ENCODE measurements around the gene RRAGC. TPM values are rescaled to one million over a fixed set of nuclear protein-coding genes. Genes with fewer than 3 reads are reported as not detected.
"Not testable (repeated sequence)": the region's sequence is repeated elsewhere in the genome, so short reads cannot be mapped to it uniquely, and the experiment has no call there.

RRAGC gene
- total and polyA plus RNA-seq, 9 of the 15 experiments (the other 6 are each of a cell fraction or from before 2014, with no cell fraction given) = 3.9 to 16.9 (median 10.9) TPM

DNA sequence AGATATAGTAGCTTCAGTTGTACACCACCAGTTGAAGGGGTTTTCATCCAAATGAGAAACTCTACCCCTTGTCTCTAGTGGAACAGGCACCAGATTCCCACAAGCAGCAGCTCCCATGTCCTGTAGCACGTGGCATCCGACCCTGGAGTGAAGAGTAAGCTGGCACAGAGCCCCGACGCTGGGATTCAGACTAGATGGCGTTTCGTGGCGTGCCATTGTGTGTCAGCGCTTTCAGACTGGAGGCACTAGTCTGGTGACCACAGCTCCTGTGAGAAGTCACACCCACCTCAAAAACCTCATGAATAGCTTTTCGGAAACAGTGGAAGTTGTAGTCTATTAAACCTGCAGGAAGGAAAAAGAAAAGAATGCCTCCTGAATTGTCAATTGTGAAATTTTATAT is 20.2 kb downstream of the RRAGC start:
- WGBS (ENCODE audit: insufficient coverage, low coverage, missing lambda C conversion rate) = 91% methylated on average over 9 of the region's 9 CpGs

DNA sequence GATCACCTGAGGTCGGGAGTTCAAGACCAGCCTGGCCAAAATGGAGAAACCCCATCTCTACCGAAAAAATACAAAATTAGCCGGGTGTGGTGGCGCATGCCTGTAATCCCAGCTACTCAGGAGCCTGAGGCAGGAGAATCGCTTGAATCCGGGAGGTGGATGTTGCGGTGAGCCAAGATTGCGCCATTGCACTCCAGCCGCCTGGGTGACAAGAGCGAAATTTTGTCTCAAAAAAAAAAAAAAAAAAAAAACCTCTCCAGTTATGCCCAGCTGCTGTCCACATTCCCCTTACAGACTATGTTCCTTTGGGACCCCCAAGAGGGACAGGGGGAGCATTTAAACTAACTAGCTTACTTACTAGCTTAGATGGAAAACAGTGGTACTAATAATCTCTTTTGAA is 23.3 kb downstream of the RRAGC start:
- H3K9ac ChIP-seq (ENCODE audit: insufficient read depth in 1 of 2, low read depth in 2 of 2, low read length in 2 of 2); H3K27ac ChIP-seq (ENCODE audit: extremely low read depth, low read depth, low read length); DNase-seq (ENCODE audit: extremely low read depth in 1 of 4, low spot score in 3 of 4); in situ Hi-C loops (cut with MboI); H2AFZ ChIP-seq (ENCODE audit: low read depth, low read length); ATAC-seq; FAIRE-seq; H3K9me1 ChIP-seq (ENCODE audit: control insufficient read depth, insufficient read depth, low read length); H4K20me1 ChIP-seq (replicated peaks; ENCODE audit: control insufficient read depth, insufficient read depth, low read length); H3K9me3 ChIP-seq (replicated peaks; ENCODE audit: control insufficient read depth, insufficient read depth, low read depth, low read length); BruUV-seq (replicated peaks); H3K4me1 ChIP-seq (replicated peaks in 1 of 2; ENCODE audit: control insufficient read depth in 2 of 2, insufficient read depth in 2 of 2, low read length in 2 of 2); H3K4me3 ChIP-seq; H3K79me2 ChIP-seq (ENCODE audit: control insufficient read depth, insufficient read depth, low read length); H3K4me2 ChIP-seq (ENCODE audit: insufficient read depth, low read length); H3K27me3 ChIP-seq (ENCODE audit: control insufficient read depth in 2 of 2, insufficient read depth in 2 of 2, low read length in 2 of 2): not testable (repeated sequence)
- 52% methylated on average over 10 of the region's 10 CpGs for WGBS (ENCODE audit: insufficient coverage, low coverage, missing lambda C conversion rate)
- intact Hi-C loops (cut with micrococcal nuclease) = loop anchor here (5.0 kb wide), 2 partner anchors 229 to 799 kb away; no protein-coding TSS in a partner anchor
- peaks cover 16% of the 10 kb centered on the region; the same call in 1 of the 3 replicates for H3K36me3 ChIP-seq (ENCODE audit: control insufficient read depth, insufficient read depth, low read length)
- CTCF ChIA-PET (ENCODE audit: low intra/inter-chr PET ratio) = interaction anchor here (0.6 to 2.9 kb wide), 2 partner anchors 228 to 810 kb away, joined by 5 to 17 read pairs; no protein-coding TSS in a partner anchor
- POLR2A ChIA-PET = interaction anchor here (0.6 to 0.8 kb wide), 2 partner anchors 10 to 606 kb away, joined by 3 to 4 read pairs; no protein-coding TSS in a partner anchor

More for the DNA sequence above, 20.2 kb downstream of the RRAGC start:
- Histone ChIP-seq H3K9me1 (ENCODE audit: control insufficient read depth, insufficient read depth, low read length) (no peaks in the 10 kb centered on the region), H3K79me2 (ENCODE audit: control insufficient read depth, insufficient read depth, low read length) (no peaks in the 10 kb centered on the region), H3K4me3 (no peak overlapping the region), H4K20me1 (replicated peaks; ENCODE audit: control insufficient read depth, insufficient read depth, low read length) (no peaks in the 10 kb centered on the region), H3K27ac (ENCODE audit: extremely low read depth, low read depth, low read length) (no peak overlapping the region), H3K27me3 (ENCODE audit: control insufficient read depth in 2 of 2, insufficient read depth in 2 of 2, low read length in 2 of 2) (no peaks in the 10 kb centered on the region), H3K9ac (ENCODE audit: insufficient read depth in 1 of 2, low read depth in 2 of 2, low read length in 2 of 2) (no peak overlapping the region; a peak in 1 of 4 replicates), H3K9me3 (replicated peaks; ENCODE audit: control insufficient read depth, insufficient read depth, low read depth, low read length) (no peaks in the 10 kb centered on the region), H3K36me3 (ENCODE audit: control insufficient read depth, insufficient read depth, low read length) (peaks cover 26% of the 10 kb centered on the region; the same call in 2 of the 3 replicates), H3K4me1 (replicated peaks in 1 of 2; ENCODE audit: control insufficient read depth in 2 of 2, insufficient read depth in 2 of 2, low read length in 2 of 2) (no peaks in the 10 kb centered on the region), H2AFZ (ENCODE audit: low read depth, low read length) (no peak overlapping the region), H3K4me2 (ENCODE audit: insufficient read depth, low read length) (no peak overlapping the region)
- ChIA-PET CTCF (ENCODE audit: low intra/inter-chr PET ratio) (no interaction called here), POLR2A (interaction anchor here (0.6 to 1.2 kb wide), 2 partner anchors 13 to 15 kb away, joined by 3 to 4 read pairs; no protein-coding TSS in a partner anchor)
- no TSS peak for BruUV-seq (replicated peaks)
- FAIRE-seq (no peak), ATAC-seq (no peak), DNase-seq (ENCODE audit: extremely low read depth in 1 of 4, low spot score in 3 of 4) (no peak)
- no peak for TF ChIP-seq GTF2F1 (IDR thresholded peaks at IDR 0.05; ENCODE audit: low read depth, low read length)
- no peak for TF ChIP-seq U2AF1 (optimal IDR thresholded peaks at IDR 0.05; ENCODE audit: low read depth, low read length)
- no peak for TF ChIP-seq KAT7 (CRISPR knock-in tag; IDR thresholded peaks at IDR 0.05; ENCODE audit: borderline replicate concordance)
- TF ChIP-seq CBX1 (IDR thresholded peaks at IDR 0.05; ENCODE audit: low read depth) = no peak
- TF ChIP-seq ZNF77 (CRISPR knock-in tag; IDR thresholded peaks at IDR 0.05) = no peak
- no peak for TF ChIP-seq ZNF324 (CRISPR knock-in tag; IDR thresholded peaks at IDR 0.05)
- no peak for TF ChIP-seq HSF4 (CRISPR knock-in tag; IDR thresholded peaks at IDR 0.05; ENCODE audit: borderline replicate concordance)
- no peak for TF ChIP-seq ETS2 (tag; IDR thresholded peaks at IDR 0.05; ENCODE audit: borderline replicate concordance, poor library complexity, severe bottlenecking)
- no peak for TF ChIP-seq NFXL1 (CRISPR knock-in tag; IDR thresholded peaks at IDR 0.05)
- TF ChIP-seq ZC3H11A (IDR thresholded peaks at IDR 0.05; ENCODE audit: low read depth, low read length) = no peak
- no peak for TF ChIP-seq ZZZ3 (IDR thresholded peaks at IDR 0.05)
- no peak for TF ChIP-seq KLF16 (IDR thresholded peaks at IDR 0.05)
- TF ChIP-seq RBM14 (IDR thresholded peaks at IDR 0.05; ENCODE audit: borderline replicate concordance, insufficient read depth, low read depth, low read length) = no peak
- TF ChIP-seq ZNF780A (CRISPR knock-in tag; IDR thresholded peaks at IDR 0.05) = no peak
- no peak for TF ChIP-seq TSC22D4 (tag; IDR thresholded peaks at IDR 0.05)
- no peak for TF ChIP-seq PCBP2 (IDR thresholded peaks at IDR 0.05; ENCODE audit: low read depth, low read length, poor library complexity, severe bottlenecking)
- intact Hi-C loops (cut with micrococcal nuclease) = loop anchor here (5.0 kb wide), 2 partner anchors 232 to 802 kb away; no protein-coding TSS in a partner anchor
- in situ Hi-C loops (cut with MboI) = no loop called here
